NCI-H510A (cell line): Measurements from ENCODE around the gene TUBGCP5.

Experiments
- DNase-seq: peaks from one replicate; lab custom pipeline; 2025; lab: John Stamatoyannopoulos, UW

The TUBGCP5 gene

GRCh38 chr15:22978691-22979237 lies 60.6 kb downstream of the TUBGCP5 start:
- DNase-seq, result no peak

GRCh38 chr15:22974745-22975144 lies 64.6 kb downstream of the TUBGCP5 start:
- no peak for DNase-seq

DNA sequence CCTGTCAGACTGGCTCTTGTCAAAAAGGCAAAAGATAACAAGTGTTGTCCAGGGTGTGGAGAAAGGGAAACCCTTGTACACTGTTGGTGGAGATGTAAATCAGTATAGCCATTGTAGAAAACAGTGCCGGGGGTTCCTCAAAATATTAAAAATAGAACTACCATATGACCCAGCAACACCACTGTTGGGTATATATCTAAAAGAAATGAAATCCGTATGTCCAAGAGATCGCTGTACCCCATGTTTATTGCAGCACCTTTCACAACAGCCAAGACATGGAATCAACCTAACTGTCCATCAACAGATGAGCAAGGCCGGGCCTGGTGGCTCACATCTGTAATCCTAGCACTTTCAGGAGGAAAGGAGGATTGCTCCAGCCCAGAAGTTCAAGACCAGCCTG lies 65.4 kb downstream of the TUBGCP5 start:
- no peak for DNase-seq

GRCh38 chr15:22973286-22973685 lies 66.1 kb downstream of the TUBGCP5 start:
- DNase-seq, result no peak

GRCh38 chr15:22969489-22969888 lies 69.9 kb downstream of the TUBGCP5 start:
- DNase-seq, result no peak

- DNase-seq, result no peak
These were observed 71.0 kb downstream of the TUBGCP5 start for GRCh38 chr15:22968366-22968765.

GRCh38 chr15:22967084-22967770 lies 72.1 kb downstream of the TUBGCP5 start:
- no peak for DNase-seq

DNA sequence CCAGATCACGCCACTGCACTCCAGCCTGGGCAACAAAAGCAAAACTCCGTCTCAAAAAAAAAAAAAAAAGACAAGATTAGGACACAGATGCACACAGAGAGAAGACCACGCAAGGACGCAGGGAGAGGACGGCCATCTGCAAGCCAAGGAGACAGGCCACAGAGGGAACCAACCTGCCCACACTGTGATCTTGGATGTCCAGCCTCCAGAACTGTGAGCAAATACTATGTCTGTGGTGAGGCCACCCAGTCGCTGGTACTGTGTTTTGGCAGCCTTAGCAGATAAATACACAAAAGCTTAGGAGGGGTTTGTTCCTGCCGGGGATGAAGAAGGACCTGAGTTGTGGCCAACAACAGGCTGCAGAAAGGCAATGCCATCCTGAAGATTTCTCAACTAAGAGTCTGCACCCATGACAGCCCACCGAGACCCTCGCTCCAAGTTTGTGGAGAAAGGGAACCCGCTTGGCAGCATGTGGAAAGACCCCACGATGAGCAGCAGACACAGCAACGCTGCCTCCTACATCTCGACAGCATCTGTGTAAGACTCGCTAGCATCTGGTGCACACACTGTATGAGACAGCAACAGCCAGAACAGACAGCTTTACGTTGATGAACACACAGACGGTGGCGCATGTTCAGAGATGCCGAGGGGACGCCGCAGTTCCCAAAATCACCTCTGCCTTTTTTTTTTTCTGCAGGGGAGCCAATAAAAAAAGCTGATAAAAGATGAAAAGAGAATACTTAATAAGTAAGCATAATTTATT lies 72.9 kb downstream of the TUBGCP5 start:
- no peak for DNase-seq

DNA sequence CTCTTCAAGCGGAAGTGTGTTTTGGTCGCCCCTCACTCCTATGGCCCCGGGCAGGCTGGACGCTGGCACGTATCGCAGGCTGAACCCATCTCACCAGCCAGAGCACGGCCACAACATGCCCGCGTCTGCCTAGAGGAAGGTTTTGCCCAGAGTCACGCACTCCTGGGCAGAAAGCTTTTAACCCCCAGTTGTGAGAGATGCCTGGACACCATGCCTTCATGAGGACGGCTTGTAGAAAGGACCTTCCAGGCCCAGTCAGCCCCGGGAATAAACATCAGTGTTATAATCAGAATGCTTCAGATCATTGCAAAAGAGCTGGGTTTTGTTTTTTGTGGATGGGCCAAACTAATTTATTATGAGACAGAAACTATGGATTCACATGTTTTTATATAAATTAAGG lies 75.7 kb downstream of the TUBGCP5 start:
- DNase-seq, result no peak

- no peak for DNase-seq
These were observed 76.8 kb downstream of the TUBGCP5 start for GRCh38 chr15:22962611-22963010.

DNA sequence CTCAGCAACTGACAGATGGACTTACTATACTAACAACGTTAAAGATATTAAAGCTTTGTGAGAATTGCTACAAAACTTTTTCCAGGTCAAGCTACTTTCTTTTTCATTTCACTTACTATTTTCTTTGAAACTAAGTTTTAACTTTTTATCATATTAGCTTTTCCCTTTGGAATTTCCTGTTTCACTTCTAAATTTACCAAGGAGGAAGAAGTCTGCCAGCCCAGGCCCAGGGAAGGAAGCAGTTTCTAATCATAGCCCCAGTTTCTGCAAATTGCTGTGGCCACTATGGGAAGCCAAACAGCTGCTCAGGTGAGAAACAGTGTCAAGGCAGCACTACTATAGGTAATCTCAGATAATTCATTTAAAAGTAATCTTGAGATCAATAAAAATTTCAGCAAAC lies 77.6 kb downstream of the TUBGCP5 start:
- no peak for DNase-seq

DNA sequence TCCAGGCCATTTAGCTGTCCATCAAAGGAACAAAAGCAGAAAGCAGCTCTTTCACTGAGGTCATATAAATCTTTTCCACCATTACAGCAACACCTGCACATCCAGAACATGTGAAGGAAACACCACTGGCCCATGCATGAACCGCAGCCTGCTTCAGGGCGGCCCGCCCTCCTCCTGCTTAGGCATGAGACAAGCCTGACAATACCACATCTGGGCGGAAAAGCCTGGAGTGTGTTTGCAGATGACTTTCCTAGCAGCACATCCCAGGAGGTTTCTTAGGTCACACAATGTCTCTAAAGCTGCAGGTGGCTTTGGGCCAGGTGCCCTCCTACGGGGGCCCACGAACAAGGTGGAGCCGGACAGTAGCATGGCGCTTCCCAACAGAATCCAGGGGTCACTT lies 78.8 kb downstream of the TUBGCP5 start:
- DNase-seq, result no peak

GRCh38 chr15:22960126-22960525 lies 79.2 kb downstream of the TUBGCP5 start:
- DNase-seq, result no peak

DNA sequence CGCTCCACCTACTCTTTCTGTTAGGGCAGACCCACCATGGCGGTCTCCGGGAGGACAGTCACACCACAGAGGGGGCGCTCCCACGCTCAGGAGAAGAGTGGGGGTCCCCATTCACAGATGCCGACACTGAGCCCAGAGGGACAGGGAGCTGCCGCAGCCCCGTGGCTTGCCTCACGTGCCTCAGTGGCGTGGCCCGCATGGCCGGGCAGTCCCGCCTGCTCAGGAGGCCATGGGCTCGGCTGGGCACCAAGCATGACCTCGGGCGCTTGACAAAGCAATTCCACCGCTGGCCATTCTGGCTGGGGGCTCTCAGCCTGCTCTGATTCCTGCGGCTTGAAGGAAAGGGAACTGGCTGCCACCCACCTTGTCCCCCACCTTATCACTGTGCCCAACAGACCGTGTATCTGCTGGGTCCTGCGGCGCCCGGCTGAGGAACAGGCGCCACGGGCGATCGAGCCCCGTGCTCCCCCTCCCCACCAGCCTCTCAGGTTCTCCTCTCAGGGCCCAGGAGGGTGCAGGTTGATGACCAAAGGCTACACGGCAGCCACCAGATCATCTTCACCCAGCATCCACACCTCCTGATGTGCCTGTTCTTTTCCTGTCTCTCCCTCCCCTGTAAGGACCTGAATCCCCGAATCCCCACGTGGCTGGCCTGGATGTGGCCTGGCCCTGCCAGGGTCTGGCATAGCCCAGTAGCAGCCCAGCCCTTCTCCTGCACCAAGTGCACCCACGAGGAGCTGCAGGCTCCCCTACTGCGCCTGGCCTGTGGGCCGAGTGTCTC lies 79.9 kb downstream of the TUBGCP5 start:
- DNase-seq, result no peak

- DNase-seq, result no peak
These were observed 80.7 kb downstream of the TUBGCP5 start for GRCh38 chr15:22958487-22959280.

DNA sequence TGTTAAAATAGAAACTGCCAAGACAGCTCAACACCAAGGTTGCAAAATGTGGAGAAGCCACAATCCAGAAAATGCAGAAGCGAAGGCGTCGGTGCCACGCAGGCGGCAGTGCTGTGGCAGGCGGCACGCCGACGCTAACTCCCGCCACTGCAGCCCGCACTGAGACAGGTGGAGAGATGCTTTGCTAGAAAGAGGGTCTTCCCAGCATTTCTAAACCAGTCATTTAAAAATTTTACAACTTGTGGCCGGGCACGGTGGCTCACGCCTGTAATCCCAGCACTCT lies 82.5 kb downstream of the TUBGCP5 start:
- no peak for DNase-seq

DNA sequence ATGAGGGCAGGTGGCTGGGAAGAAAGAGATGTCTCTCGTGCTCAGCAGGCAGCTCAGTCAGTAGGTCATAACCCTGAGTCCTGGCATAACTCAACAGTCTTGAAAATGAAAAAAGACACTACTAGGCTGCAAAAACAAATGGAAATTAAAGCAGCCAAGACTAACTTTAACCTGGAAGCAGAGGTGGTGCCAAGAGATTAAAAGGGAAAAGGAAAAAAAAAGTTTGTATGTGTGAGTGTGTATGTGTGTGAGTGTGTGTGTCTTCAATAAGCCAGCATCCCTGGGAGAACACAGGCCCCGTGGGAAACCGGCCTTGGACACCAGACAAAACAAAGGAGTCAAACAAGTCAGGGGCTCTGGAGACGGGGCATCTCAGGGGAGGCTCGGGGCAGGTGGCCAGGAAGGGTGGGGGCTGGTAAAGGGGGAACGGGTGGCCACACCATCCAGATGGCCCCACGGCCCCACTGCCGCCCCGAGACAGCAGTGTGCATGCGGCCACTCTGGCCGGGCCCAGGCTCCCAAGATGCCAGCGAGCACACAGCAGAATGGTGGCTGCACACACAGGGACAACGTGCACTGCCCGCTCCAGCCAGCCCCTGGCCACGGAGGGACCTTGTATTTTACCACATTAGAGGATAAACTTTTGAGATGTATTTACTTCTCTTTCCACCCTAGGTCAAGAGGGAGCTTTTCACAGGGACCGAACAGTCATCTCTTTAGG lies 83.0 kb downstream of the TUBGCP5 start:
- DNase-seq, result no peak

DNA sequence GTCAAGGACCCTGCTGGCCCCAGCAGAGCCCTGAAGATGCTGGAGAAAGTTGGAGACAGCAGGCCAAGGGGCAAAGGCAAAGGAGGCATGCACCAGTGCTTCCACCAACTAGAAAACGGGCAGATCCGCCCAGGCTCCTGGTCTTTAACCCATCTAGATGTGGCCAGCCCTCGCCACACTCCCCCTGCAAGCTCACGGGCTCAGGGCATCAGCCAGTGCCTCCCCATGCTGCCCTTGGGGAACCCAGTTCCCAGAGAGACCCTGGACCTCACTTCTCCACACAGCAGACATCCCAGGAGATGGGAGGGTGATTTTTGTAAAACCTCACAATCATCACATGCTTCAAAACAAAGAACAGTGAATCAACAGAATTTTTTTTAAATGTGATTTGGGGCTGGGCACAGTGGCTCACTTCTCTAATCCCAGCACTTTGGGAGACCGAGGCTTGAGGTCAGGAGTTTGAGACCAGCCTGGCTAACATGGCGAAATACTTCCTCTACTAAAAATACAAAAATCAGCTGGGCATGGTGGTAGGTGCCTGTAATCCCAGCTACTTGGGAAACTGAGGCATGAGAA lies 83.7 kb downstream of the TUBGCP5 start:
- DNase-seq, result no peak

GRCh38 chr15:22954798-22955543 lies 84.4 kb downstream of the TUBGCP5 start:
- no peak for DNase-seq

DNA sequence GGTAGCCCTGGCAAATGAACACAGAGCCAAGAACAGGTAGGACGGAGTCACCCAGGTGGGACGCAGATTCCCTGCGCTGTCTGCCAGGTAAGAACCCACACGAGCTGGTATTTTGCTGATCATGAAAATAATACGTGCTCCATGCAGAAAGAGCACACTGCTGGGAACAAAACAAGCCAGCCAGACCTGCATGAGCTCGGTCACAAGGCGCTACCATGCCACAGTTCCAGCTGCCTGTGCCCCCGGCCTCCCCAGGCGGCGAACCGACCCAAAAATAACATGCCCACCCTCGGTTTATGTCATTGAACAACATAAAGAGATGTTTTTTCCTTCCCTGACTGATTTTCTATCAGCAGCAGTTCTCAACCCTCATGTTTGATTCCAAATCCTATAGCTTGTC lies 85.0 kb downstream of the TUBGCP5 start:
- DNase-seq, result no peak
